ENCODE data around the gene TBC1D2. TPM values are rescaled to one million over a fixed set of nuclear protein-coding genes. Genes with fewer than 3 reads are reported as not detected.

TBC1D2 gene
- polyA plus RNA-seq, 2 of the 4 experiments (the other 2 are of a cell fraction): 3.3 to 7.3 TPM

DNA sequence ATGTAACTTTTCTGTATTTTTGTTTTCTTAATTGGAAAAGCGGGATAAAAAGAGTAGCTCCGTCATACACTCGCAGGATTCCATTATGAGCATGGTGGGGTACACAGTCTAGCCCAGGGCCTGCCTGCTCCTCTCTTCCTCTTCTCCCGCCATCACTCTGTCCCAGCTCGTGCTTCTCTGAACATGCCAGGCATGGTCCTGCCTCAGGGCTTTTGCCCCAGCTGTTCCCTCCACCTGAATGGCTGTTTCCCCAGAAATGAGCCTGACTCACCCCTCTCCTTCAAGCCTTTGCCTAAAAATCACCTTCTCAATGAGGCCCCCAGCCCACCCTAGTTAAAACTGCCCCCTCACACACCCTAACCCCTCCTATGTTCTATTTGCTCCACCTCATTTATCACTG, 67.5 kb downstream of the TBC1D2 start:
- no peaks in the 10 kb centered on the region for H3K9me3 ChIP-seq
- H3K27ac ChIP-seq: no peak overlapping the region
- no peak for FAIRE-seq
- TF ChIP-seq KDM5A (IDR thresholded peaks at IDR 0.05) (no peak), EHMT2 (IDR thresholded peaks at IDR 0.05; ENCODE audit: low read depth) (no peak), BCL3 (IDR thresholded peaks at IDR 0.05) (no peak), RCOR1 (IDR thresholded peaks at IDR 0.05; ENCODE audit: low read depth, low read length) (no peak), CBX2 (IDR thresholded peaks at IDR 0.05; ENCODE audit: borderline replicate concordance, low read depth) (no peak), SMC3 (IDR thresholded peaks at IDR 0.05) (no peak), ESRRA (IDR thresholded peaks at IDR 0.05; ENCODE audit: borderline replicate concordance, low read length) (no peak), FOSL2 (IDR thresholded peaks at IDR 0.05) (no peak), FOSL2 (CRISPR knock-in tag; IDR thresholded peaks at IDR 0.05) (no peak)
- no peak for DNase-seq (ENCODE audit: low read depth in 1 of 2, low spot score in 1 of 2)
- no peak overlapping the region for H3K4me3 ChIP-seq
- ATAC-seq: no peak
- ChIA-PET POLR2A (no interaction called here), CTCF (interaction anchor here (0.7 to 1.5 kb wide), 6 partner anchors 8 to 77 kb away, joined by 3 to 4 read pairs (median 3); no protein-coding TSS in a partner anchor)
- H3K4me2 ChIP-seq: no peak overlapping the region
- H3K4me1 ChIP-seq: 0 out of 3 replicates have a peak, but pooled peaks cover 5% of the 10 kb centered on the region
- 91% methylated on average over 5 of the region's 5 CpGs for WGBS (ENCODE audit: missing lambda C conversion rate)

DNA sequence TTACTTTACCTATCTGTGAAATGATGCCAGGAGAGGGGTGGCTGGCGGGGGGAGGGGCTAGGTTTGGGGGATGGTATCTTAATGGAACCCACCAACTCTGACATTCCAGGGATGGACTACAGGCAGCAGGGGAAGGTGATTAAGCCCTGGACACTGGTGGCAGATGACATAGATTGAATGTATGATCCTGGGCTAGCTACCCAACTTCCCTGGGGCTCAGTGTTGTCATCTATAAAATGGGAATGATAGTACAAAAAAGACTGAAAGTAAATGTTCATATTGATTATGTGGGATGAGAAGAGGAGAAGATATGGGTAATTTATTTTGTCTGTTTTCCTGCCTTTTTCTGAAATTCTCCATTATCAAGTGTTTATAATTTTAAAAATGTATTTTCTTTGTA, 69.2 kb downstream of the TBC1D2 start:
- no peak overlapping the region for H3K4me3 ChIP-seq
- no peak for DNase-seq (ENCODE audit: low read depth in 1 of 2, low spot score in 1 of 2)
- CTCF ChIA-PET: interaction anchor here (0.6 to 1.6 kb wide), 4 partner anchors 19 to 605 kb away, joined by 3 read pairs; no protein-coding TSS in a partner anchor
- no peak for FAIRE-seq
- POLR2A ChIA-PET: no interaction called here
- no peak for TF ChIP-seq HEYL (CRISPR knock-in tag; IDR thresholded peaks at IDR 0.05)
- TF ChIP-seq ZC3H11A (IDR thresholded peaks at IDR 0.05): no peak
- TF ChIP-seq FOXS1 (CRISPR knock-in tag; IDR thresholded peaks at IDR 0.05): no peak
- no peak for TF ChIP-seq MAX (IDR thresholded peaks at IDR 0.05)
- no peak for TF ChIP-seq MAFK (IDR thresholded peaks at IDR 0.05; ENCODE audit: partially characterized antibody)
- TF ChIP-seq CHD4 (IDR thresholded peaks at IDR 0.05; ENCODE audit: borderline replicate concordance): no peak
- TF ChIP-seq SREBF2 (IDR thresholded peaks at IDR 0.05): no peak
- TF ChIP-seq TFCP2L1 (CRISPR knock-in tag; IDR thresholded peaks at IDR 0.05): no peak
- no peak for TF ChIP-seq HES2 (IDR thresholded peaks at IDR 0.05)
- no peak for TF ChIP-seq RAD21 (conservative IDR thresholded peaks at IDR 0.05 in 1 of 2, IDR thresholded peaks at IDR 0.05 in 1 of 2)
- no peak for TF ChIP-seq BCL3 (IDR thresholded peaks at IDR 0.05)
- no peak for TF ChIP-seq RFX5 (IDR thresholded peaks at IDR 0.05)
- TF ChIP-seq POLR2AphosphoS2 (conservative IDR thresholded peaks at IDR 0.05; ENCODE audit: low read length): no peak
- ATAC-seq: no peak
- no peak overlapping the region for H3K4me2 ChIP-seq
- WGBS (ENCODE audit: missing lambda C conversion rate): 60% methylated on average over 1 of the region's 1 CpG
- H3K4me1 ChIP-seq: 0 out of 3 replicates have a peak, but pooled peaks cover 5% of the 10 kb centered on the region
- H3K27ac ChIP-seq: no peak overlapping the region
- H3K9me3 ChIP-seq: no peaks in the 10 kb centered on the region

DNA sequence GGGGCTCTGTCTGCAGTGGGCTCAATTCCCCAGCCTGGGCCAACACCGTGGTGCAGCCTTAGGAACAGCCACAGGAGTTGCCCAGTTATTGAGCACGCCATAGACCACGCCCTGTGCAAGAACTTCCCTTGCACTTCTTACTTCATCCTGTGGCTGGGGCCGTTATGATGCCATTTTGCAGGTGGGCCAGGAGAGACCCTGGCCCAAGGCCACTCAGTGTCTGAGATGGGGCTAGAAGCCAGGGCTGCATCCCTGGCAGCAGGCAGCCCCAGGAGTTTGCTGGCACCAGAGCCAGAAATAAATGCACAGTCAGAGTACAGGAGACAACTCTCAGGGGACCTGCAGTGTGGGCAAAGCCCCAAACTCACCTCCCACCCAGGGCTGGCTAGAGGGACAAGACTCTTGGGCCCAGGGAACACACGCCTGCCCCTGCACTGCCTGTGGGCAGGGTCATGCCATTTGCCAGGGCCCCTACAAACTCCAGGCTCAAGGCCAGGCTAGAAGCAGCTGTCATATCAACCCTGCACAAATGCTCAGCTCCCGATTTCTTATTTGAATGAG, 69.8 kb downstream of the TBC1D2 start:
- no peak for TF ChIP-seq RAD21 (conservative IDR thresholded peaks at IDR 0.05 in 1 of 2, IDR thresholded peaks at IDR 0.05 in 1 of 2)
- no peak for TF ChIP-seq RFX5 (IDR thresholded peaks at IDR 0.05)
- TF ChIP-seq JUN (IDR thresholded peaks at IDR 0.05): no peak
- TF ChIP-seq, protein P1, sequence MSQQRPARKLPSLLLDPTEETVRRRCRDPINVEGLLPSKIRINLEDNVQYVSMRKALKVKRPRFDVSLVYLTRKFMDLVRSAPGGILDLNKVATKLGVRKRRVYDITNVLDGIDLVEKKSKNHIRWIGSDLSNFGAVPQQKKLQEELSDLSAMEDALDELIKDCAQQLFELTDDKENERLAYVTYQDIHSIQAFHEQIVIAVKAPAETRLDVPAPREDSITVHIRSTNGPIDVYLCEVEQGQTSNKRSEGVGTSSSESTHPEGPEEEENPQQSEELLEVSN (IDR thresholded peaks at IDR 0.05; ENCODE audit: borderline replicate concordance, low read depth): no peak
- no peak for TF ChIP-seq CHD4 (IDR thresholded peaks at IDR 0.05; ENCODE audit: borderline replicate concordance)
- no peak for TF ChIP-seq RCOR1 (IDR thresholded peaks at IDR 0.05; ENCODE audit: low read depth, low read length)
- TF ChIP-seq, protein P2, sequence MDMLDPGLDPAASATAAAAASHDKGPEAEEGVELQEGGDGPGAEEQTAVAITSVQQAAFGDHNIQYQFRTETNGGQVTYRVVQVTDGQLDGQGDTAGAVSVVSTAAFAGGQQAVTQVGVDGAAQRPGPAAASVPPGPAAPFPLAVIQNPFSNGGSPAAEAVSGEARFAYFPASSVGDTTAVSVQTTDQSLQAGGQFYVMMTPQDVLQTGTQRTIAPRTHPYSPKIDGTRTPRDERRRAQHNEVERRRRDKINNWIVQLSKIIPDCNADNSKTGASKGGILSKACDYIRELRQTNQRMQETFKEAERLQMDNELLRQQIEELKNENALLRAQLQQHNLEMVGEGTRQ (IDR thresholded peaks at IDR 0.05): no peak
- no peak for TF ChIP-seq ZFP36 (IDR thresholded peaks at IDR 0.05; ENCODE audit: borderline replicate concordance, partially characterized antibody)
- no peak for TF ChIP-seq TP53 (CRISPR knock-in tag; IDR thresholded peaks at IDR 0.05)
- no peak for TF ChIP-seq CBX2 (IDR thresholded peaks at IDR 0.05; ENCODE audit: borderline replicate concordance, low read depth)
- no peak for TF ChIP-seq KDM1A (IDR thresholded peaks at IDR 0.05; ENCODE audit: low read depth)
- TF ChIP-seq HEYL (CRISPR knock-in tag; IDR thresholded peaks at IDR 0.05): no peak
- no peak for TF ChIP-seq TFCP2L1 (CRISPR knock-in tag; IDR thresholded peaks at IDR 0.05)
- TF ChIP-seq NFE2L2 (conservative IDR thresholded peaks at IDR 0.05; ENCODE audit: low read length): no peak
- TF ChIP-seq POLR2A (IDR thresholded peaks at IDR 0.05; ENCODE audit: low read length): no peak
- ChIA-PET POLR2A (no interaction called here), CTCF (interaction anchor here (0.6 to 1.9 kb wide), 5 partner anchors 27 to 606 kb away, joined by 3 to 8 read pairs (median 3); no protein-coding TSS in a partner anchor)
- DNase-seq (ENCODE audit: low read depth in 1 of 2, low spot score in 1 of 2): no peak
- H3K4me1 ChIP-seq: 0 out of 3 replicates have a peak, but pooled peaks cover 5% of the 10 kb centered on the region
- FAIRE-seq: no peak
- H3K4me3 ChIP-seq: no peak overlapping the region
- H3K9me3 ChIP-seq: no peaks in the 10 kb centered on the region
- H3K27ac ChIP-seq: no peak overlapping the region
- ATAC-seq: peak in 1 of 2 experiments; percentile 57; a peak in 4 of 6 replicates
- WGBS (ENCODE audit: missing lambda C conversion rate): 44% methylated on average over 2 of the region's 6 CpGs
- no peak overlapping the region for H3K4me2 ChIP-seq

Measured in A549 (cell line).